NCI-H1694 treated with DMSO at 0.1 percent for 48 hours (cell line): Measurements from ENCODE around the gene ACAP3.
"Not testable (repeated sequence)": the region's sequence is repeated elsewhere in the genome, so short reads cannot be mapped to it uniquely, and the experiment has no call there.

ENCODE experiments used
- DNase-seq: peaks from one replicate; lab custom pipeline; 2025; lab: John Stamatoyannopoulos, UW

Gene ACAP3

GRCh38 chr1:1264026-1264425 lies 43.7 kb downstream of the ACAP3 start:
- no peak for DNase-seq

GRCh38 chr1:1262758-1263157 lies 45.0 kb downstream of the ACAP3 start:
- no peak for DNase-seq

GRCh38 chr1:1262071-1262470 lies 45.7 kb downstream of the ACAP3 start:
- DNase-seq: no peak

GRCh38 chr1:1260843-1261560 lies 46.7 kb downstream of the ACAP3 start:
- DNase-seq: no peak

- no peak for DNase-seq
Observed at GRCh38 chr1:1259951-1260600, 47.7 kb downstream of the ACAP3 start.

- no peak for DNase-seq
Observed at GRCh38 chr1:1259540-1259939, 48.2 kb downstream of the ACAP3 start.

- DNase-seq: no peak
Observed at GRCh38 chr1:1259119-1259488, 48.6 kb downstream of the ACAP3 start.

GRCh38 chr1:1256956-1257871 lies 50.5 kb downstream of the ACAP3 start:
- DNase-seq: no peak

GRCh38 chr1:1255611-1256010 lies 52.1 kb downstream of the ACAP3 start:
- no peak for DNase-seq

GRCh38 chr1:1255078-1255477 lies 52.7 kb downstream of the ACAP3 start:
- no peak for DNase-seq

GRCh38 chr1:1254667-1254998 lies 53.1 kb downstream of the ACAP3 start:
- no peak for DNase-seq

GRCh38 chr1:1253972-1254666 lies 53.6 kb downstream of the ACAP3 start:
- no peak for DNase-seq

- no peak for DNase-seq
Observed at GRCh38 chr1:1253314-1253713, 54.4 kb downstream of the ACAP3 start.

GRCh38 chr1:1250786-1251284 lies 56.9 kb downstream of the ACAP3 start:
- peak; percentile 31 for DNase-seq

GRCh38 chr1:1248009-1248913 lies 59.5 kb downstream of the ACAP3 start:
- DNase-seq: not testable (repeated sequence)

- no peak for DNase-seq
Observed at GRCh38 chr1:1247341-1247913, 60.3 kb downstream of the ACAP3 start.

- DNase-seq: no peak
Observed at GRCh38 chr1:1246577-1247340, 61.0 kb downstream of the ACAP3 start, which contains the start of gene C1QTNF12. TSS of gene C1QTNF12 (minus strand) at chr1:1246722. CDS start at chr1:1246690, 32 bp downstream.

GRCh38 chr1:1245817-1246576 lies 61.7 kb downstream of the ACAP3 start:
- DNase-seq: no peak
